Limb (tissue), 2 donors: ENCODE data around the gene ZNF883.

Experiments used
- DNase-seq, 2 donors: peaks; one replicate each; pipeline ENCODE4 v3.0.0-alpha.2; 2016; ENCODE audit errors: extremely low spot score in 2 of 2

ZNF883 gene

GRCh38 chr9:112921549-112921948 is 90.4 kb downstream of the ZNF883 start:
- DNase-seq, result peak; percentile 28 to 42

- DNase-seq, result no peak
Measured at GRCh38 chr9:112917987-112918362, 94.0 kb downstream of the ZNF883 start.

DNA sequence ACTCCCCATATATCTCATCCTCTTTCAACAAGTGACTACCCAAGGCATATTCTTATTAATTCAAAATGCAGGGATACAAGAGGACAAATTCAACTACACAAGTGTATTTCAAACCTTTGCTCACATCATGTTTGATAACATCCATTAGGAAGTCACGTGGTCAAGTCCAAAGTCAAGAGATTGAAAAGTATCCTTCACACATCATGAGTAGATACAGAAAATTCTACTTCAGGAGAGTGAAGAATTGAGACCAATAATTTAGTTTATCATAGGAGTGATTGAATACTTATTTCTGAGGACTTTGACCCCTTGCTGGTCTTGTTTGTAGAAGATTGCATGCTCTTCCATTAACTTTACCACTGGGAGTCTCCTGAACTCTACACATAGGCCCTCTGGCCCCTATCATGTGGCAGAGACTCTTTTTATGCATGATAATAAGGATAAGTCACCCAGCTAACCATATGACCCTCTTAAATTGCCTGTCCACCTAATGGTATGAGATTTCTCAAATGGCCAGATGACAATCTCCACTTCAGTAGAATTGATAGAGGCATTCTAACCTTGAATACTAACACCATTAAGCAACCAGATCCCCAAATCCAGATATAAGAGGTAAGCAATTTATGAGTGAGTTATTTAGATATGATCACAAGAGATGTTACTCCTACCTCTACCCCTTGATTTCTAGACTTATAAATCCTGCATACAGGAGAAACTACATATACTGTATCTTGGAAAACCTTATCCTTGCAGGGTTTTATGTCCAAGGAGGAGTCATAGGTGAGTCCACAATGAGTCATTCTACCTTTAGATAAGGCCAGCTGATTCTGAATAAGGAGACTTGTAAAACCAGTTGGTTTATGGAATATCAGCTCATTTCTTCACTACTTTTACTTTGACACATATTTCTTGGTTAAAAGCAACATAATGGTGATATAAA is 94.7 kb downstream of the ZNF883 start:
- DNase-seq, result no peak

DNA sequence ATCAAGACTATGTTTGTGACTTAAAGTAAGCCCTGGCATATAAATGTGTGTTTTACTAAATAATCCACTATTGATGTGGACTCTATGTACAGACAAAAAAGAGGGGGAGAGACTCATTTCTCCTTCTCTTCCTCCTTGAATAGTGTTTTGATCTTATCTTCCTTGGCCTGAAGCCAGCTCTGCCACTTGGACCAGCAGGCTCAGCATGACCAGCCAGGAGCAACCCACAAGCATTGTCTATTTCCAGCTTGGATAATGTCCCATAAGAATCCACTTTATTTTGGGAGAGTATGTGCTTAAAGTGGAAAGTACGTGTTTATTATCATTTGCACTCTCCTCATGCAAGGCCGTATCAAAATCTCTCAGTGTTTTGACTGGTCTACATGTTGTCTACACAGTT is 97.5 kb downstream of the ZNF883 start:
- DNase-seq, result no peak

- no peak for DNase-seq
Measured at GRCh38 chr9:112913326-112913725, 98.7 kb downstream of the ZNF883 start.

- no peak for DNase-seq
Measured at GRCh38 chr9:112912636-112913035, 99.4 kb downstream of the ZNF883 start.

GRCh38 chr9:112911736-112912135 is 100.3 kb downstream of the ZNF883 start:
- no peak for DNase-seq
